Measurements from ENCODE around the gene SLAIN1.

SLAIN1 gene

GRCh38 chr13:77752512-77753069 is 55.1 kb downstream of the SLAIN1 start:
- DNase-seq = peak; percentile 57

GRCh38 chr13:77760893-77761292 is 63.4 kb downstream of the SLAIN1 start:
- DNase-seq = no peak

GRCh38 chr13:77767413-77767812 is 69.9 kb downstream of the SLAIN1 start:
- no peak for DNase-seq

- DNase-seq = no peak
Measured at GRCh38 chr13:77774181-77774580, 76.7 kb downstream of the SLAIN1 start.

- no peak for DNase-seq
Measured at GRCh38 chr13:77776704-77777103, 79.2 kb downstream of the SLAIN1 start.

- peak; percentile 8 for DNase-seq
Measured at GRCh38 chr13:77779552-77780272, 82.2 kb downstream of the SLAIN1 start.

GRCh38 chr13:77781808-77782207 is 84.3 kb downstream of the SLAIN1 start:
- DNase-seq = no peak

GRCh38 chr13:77784515-77784914 is 87.0 kb downstream of the SLAIN1 start:
- no peak for DNase-seq

- DNase-seq = no peak
Measured at GRCh38 chr13:77786695-77787287, 89.3 kb downstream of the SLAIN1 start.

GRCh38 chr13:77789376-77789775 is 91.9 kb downstream of the SLAIN1 start:
- no peak for DNase-seq

- DNase-seq = no peak
Measured at GRCh38 chr13:77800219-77800618, 102.7 kb downstream of the SLAIN1 start.

- DNase-seq = no peak
Measured at GRCh38 chr13:77806518-77806917, 109.0 kb downstream of the SLAIN1 start.

GRCh38 chr13:77807431-77808135 is 110.1 kb downstream of the SLAIN1 start:
- DNase-seq = no peak

- no peak for DNase-seq
Measured at GRCh38 chr13:77810430-77810829, 112.9 kb downstream of the SLAIN1 start.

GRCh38 chr13:77810878-77811277 is 113.4 kb downstream of the SLAIN1 start:
- no peak for DNase-seq

- no peak for DNase-seq
Measured at GRCh38 chr13:77811381-77811780, 113.9 kb downstream of the SLAIN1 start.

- no peak for DNase-seq
Measured at GRCh38 chr13:77811981-77812380, 114.5 kb downstream of the SLAIN1 start.
